H1 (cell line): ENCODE results near the gene SELENOV. TPM values are rescaled to one million over a fixed set of nuclear protein-coding genes. Genes with fewer than 3 reads are reported as not detected.

Experiments used
- CTCF ChIA-PET: fragments of 300-600 bp; sonication (Branson Sonifier 250); formaldehyde crosslinking; loops from one replicate; lab custom pipeline; 2021; ENCODE audit not compliant: partially characterized antibody; lab: Charles Lee
- POLR2A ChIA-PET: fragments of 300-600 bp; sonication (Branson Sonifier 250); formaldehyde crosslinking; loops from one replicate; lab custom pipeline; 2021; ENCODE audit warnings: inconsistent platforms; ENCODE audit not compliant: partially characterized antibody; lab: Charles Lee
- DNase-seq, 2 experiments: peaks; one replicate each; pipeline versions ENCODE4 v3.0.0 to v3.0.0-alpha.2; 2010 to 2022; ENCODE audit warnings: low spot score in 2 of 2, low read depth in 1 of 2, mixed read lengths in 1 of 2
- FAIRE-seq: peaks from 2 replicates; lab custom pipeline; 2011; peaks lifted over from hg19 to GRCh38; lab: Jason Lieb, UNC
- H2AFZ ChIP-seq: 2 replicates; pipeline ENCODE4 v1.8.1; 2012; ENCODE audit warnings: low read length, inconsistent platforms
- H2AK5ac ChIP-seq: 2 replicates; pipeline ENCODE4 v1.6.1; 2013; ENCODE audit warnings: low read depth, low read length
- H2BK120ac ChIP-seq: replicated peaks from 2 replicates; pipeline ENCODE3; 2013; ENCODE audit warnings: low read depth, low read length, inconsistent platforms
- H2BK12ac ChIP-seq: 2 replicates; pipeline ENCODE4 v1.6.1; 2013; ENCODE audit warnings: low read depth, low read length
- H2BK15ac ChIP-seq: 2 replicates; pipeline ENCODE4 v1.6.1; 2013; ENCODE audit warnings: low read length
- H2BK20ac ChIP-seq: 2 replicates; pipeline ENCODE4 v1.6.1; 2013; ENCODE audit warnings: low read length
- H2BK5ac ChIP-seq: 2 replicates; pipeline ENCODE4 v1.6.1; 2013; ENCODE audit warnings: low read depth, low read length
- H3K14ac ChIP-seq: 2 replicates; pipeline ENCODE4 v1.6.1; 2013; ENCODE audit warnings: inconsistent platforms; ENCODE audit not compliant: insufficient read length
- H3K18ac ChIP-seq: 2 replicates; pipeline ENCODE4 v1.6.1; 2013; ENCODE audit warnings: low read length; ENCODE audit errors: extremely low read depth
- H3K23ac ChIP-seq: 2 replicates; pipeline ENCODE4 v1.6.1; 2013; ENCODE audit warnings: inconsistent platforms; ENCODE audit not compliant: insufficient read length
- H3K23me2 ChIP-seq: 2 replicates; pipeline ENCODE4 v1.6.1; 2013; ENCODE audit warnings: low read depth, low read length
- H3K27ac ChIP-seq: 2 replicates; pipeline ENCODE4 v1.6.1; 2011; ENCODE audit warnings: low read depth, low read length, inconsistent platforms
- H3K27me3 ChIP-seq, 4 experiments: replicated peaks in 1 of 4; 1 replicate in 1 of 4; 2 replicates in 3 of 4; pipeline versions ENCODE4 v1.6.1 to v1.8.1; 2011 to 2013; ENCODE audit warnings: low read length in 3 of 4, mild to moderate bottlenecking in 3 of 4, inconsistent platforms in 2 of 4, mixed read lengths in 2 of 4, moderate library complexity in 1 of 4; ENCODE audit not compliant: control insufficient read depth in 3 of 4, insufficient read depth in 3 of 4; ENCODE audit errors: extremely low read depth in 1 of 4
- H3K36me3 ChIP-seq, 4 experiments: 2 replicates each; pipeline versions ENCODE4 v1.6.1 to v1.8.1; 2011 to 2013; ENCODE audit warnings: mild to moderate bottlenecking in 4 of 4, low read length in 3 of 4, moderate library complexity in 2 of 4, control low read depth in 1 of 4, inconsistent platforms in 1 of 4; ENCODE audit not compliant: insufficient read depth in 4 of 4, control insufficient read depth in 2 of 4
- H3K4ac ChIP-seq: replicated peaks from 2 replicates; pipeline ENCODE3; 2013; ENCODE audit warnings: low read length, low read depth, mixed read lengths, inconsistent platforms; ENCODE audit not compliant: insufficient read length
- H3K4me1 ChIP-seq, 4 experiments: replicated peaks in 1 of 4; 1 replicate in 1 of 4; 2 replicates in 3 of 4; pipeline versions ENCODE4 v1.6.1 to v1.8.1; 2011 to 2013; ENCODE audit warnings: low read length in 3 of 4, inconsistent platforms in 2 of 4, mixed read lengths in 1 of 4; ENCODE audit not compliant: insufficient read depth in 4 of 4, control insufficient read depth in 3 of 4
- H3K4me2 ChIP-seq, 2 experiments: 2 replicates each; pipeline versions ENCODE4 v1.6.1 to v1.8.1; 2011 to 2013; ENCODE audit warnings: low read depth in 2 of 2, low read length in 2 of 2, control low read depth in 1 of 2, inconsistent platforms in 1 of 2, mild to moderate bottlenecking in 1 of 2; ENCODE audit not compliant: insufficient read depth in 1 of 2
- H3K4me3 ChIP-seq, 4 experiments: fragments of 200-600, 300-600 bp in 1 of 4; sonication (generic), shearing (Covaris generic), sonication (Bioruptor Twin) in 1 of 4; 2 replicates each; pipeline versions ENCODE4 v1.5.1 to v1.8.1; 2011 to 2016; ENCODE audit warnings: low read length in 4 of 4, low read depth in 3 of 4, control low read depth in 2 of 4, inconsistent platforms in 2 of 4, mild to moderate bottlenecking in 2 of 4, mixed read lengths in 1 of 4, moderate library complexity in 1 of 4; ENCODE audit not compliant: insufficient read depth in 2 of 4; ENCODE audit errors: extremely low read depth in 1 of 4
- H3K56ac ChIP-seq: replicated peaks from 2 replicates; pipeline ENCODE3; 2013; ENCODE audit warnings: low read depth, mild to moderate bottlenecking, mixed read lengths, low read length, inconsistent platforms; ENCODE audit not compliant: insufficient read length
- H3K79me1 ChIP-seq: 2 replicates; pipeline ENCODE4 v1.6.1; 2013; ENCODE audit warnings: low read depth, low read length, control low read depth
- H3K79me2 ChIP-seq, 2 experiments: 2 replicates each; pipeline versions ENCODE4 v1.6.1 to v1.8.1; 2012 to 2013; ENCODE audit warnings: low read length in 2 of 2, mild to moderate bottlenecking in 2 of 2, inconsistent platforms in 1 of 2; ENCODE audit not compliant: insufficient read depth in 2 of 2, control insufficient read depth in 1 of 2
- H3K9ac ChIP-seq, 4 experiments: replicated peaks in 1 of 4; 1 replicate in 1 of 4; 2 replicates in 3 of 4; pipeline versions ENCODE4 v1.6.1 to v1.8.1; 2011 to 2013; ENCODE audit warnings: low read depth in 3 of 4, low read length in 3 of 4, control low read depth in 2 of 4, mild to moderate bottlenecking in 2 of 4, moderate library complexity in 2 of 4, inconsistent platforms in 1 of 4; ENCODE audit errors: extremely low read depth in 1 of 4
- H3K9me3 ChIP-seq, 2 experiments: 2 replicates each; pipeline versions ENCODE4 v1.6.1 to v1.8.1; 2012 to 2013; ENCODE audit warnings: mild to moderate bottlenecking in 2 of 2, moderate library complexity in 2 of 2, control low read depth in 1 of 2, inconsistent platforms in 1 of 2, low read depth in 1 of 2, low read length in 1 of 2, mixed read lengths in 1 of 2; ENCODE audit not compliant: insufficient read depth in 2 of 2
- H4K20me1 ChIP-seq, 2 experiments: replicated peaks in 1 of 2; 2 replicates each; pipeline versions ENCODE3 to v1.8.1; 2011 to 2013; ENCODE audit warnings: inconsistent platforms in 2 of 2, low read length in 2 of 2, mild to moderate bottlenecking in 1 of 2; ENCODE audit not compliant: insufficient read depth in 2 of 2, control insufficient read depth in 1 of 2
- H4K5ac ChIP-seq: 2 replicates; pipeline ENCODE4 v1.6.1; 2013; ENCODE audit warnings: low read length, low read depth, mixed read lengths, inconsistent platforms; ENCODE audit not compliant: insufficient read length
- H4K8ac ChIP-seq: 2 replicates; pipeline ENCODE4 v1.8.0; 2013; ENCODE audit warnings: mild to moderate bottlenecking, moderate library complexity, low read length, inconsistent platforms; ENCODE audit not compliant: insufficient read depth; ENCODE audit errors: extremely low read depth
- H4K91ac ChIP-seq: replicated peaks from 2 replicates; pipeline ENCODE3; 2013; ENCODE audit warnings: low read length, mixed read lengths, inconsistent platforms; ENCODE audit not compliant: insufficient read length
- CTBP2 ChIP-seq: IDR thresholded peaks from 2 replicates; pipeline ENCODE4 v1.7.0; 2011; ENCODE audit warnings: borderline replicate concordance, mild to moderate bottlenecking, moderate library complexity, mixed read lengths, low read length; ENCODE audit not compliant: insufficient read depth, insufficient read length
- HDAC2 ChIP-seq, 2 experiments: fragments of 300-600 bp in 1 of 2; sonication (generic) in 1 of 2; IDR thresholded peaks; 2 replicates each; pipeline ENCODE4 v1.6.1; 2011 to 2012; ENCODE audit warnings: low read depth in 2 of 2, low read length in 2 of 2, mild to moderate bottlenecking in 2 of 2, moderate library complexity in 2 of 2, borderline replicate concordance in 1 of 2, inconsistent platforms in 1 of 2
- JUND ChIP-seq: IDR thresholded peaks from 2 replicates; pipeline ENCODE4 v1.6.1; 2011; ENCODE audit warnings: mild to moderate bottlenecking, improper control_type of control experiment, low read length
- KDM1A ChIP-seq: fragments of 200-600, 300-600 bp; sonication (generic); IDR thresholded peaks from 2 replicates; pipeline ENCODE4 v1.7.1; 2016; ENCODE audit warnings: mild to moderate bottlenecking, low read length, borderline replicate concordance
- KDM4A ChIP-seq: IDR thresholded peaks from one replicate; pipeline ENCODE4 v1.7.1; 2012; ENCODE audit warnings: low read depth, mild to moderate bottlenecking, moderate library complexity, low read length, inconsistent platforms; ENCODE audit not compliant: severe bottlenecking
- MAFK ChIP-seq: IDR thresholded peaks from 2 replicates; pipeline ENCODE4 v1.6.1; 2012; ENCODE audit warnings: low read depth, mild to moderate bottlenecking, improper control_type of control experiment, low read length
- RFX5 ChIP-seq: IDR thresholded peaks from 2 replicates; pipeline ENCODE4 v1.6.1; 2011; ENCODE audit warnings: low read depth, low read length, improper control_type of control experiment, borderline replicate concordance
- SIX5 ChIP-seq: IDR thresholded peaks from 2 replicates; pipeline ENCODE4 v1.6.1; 2011; ENCODE audit warnings: mild to moderate bottlenecking, low read depth, low read length
- SP1 ChIP-seq: IDR thresholded peaks from 2 replicates; pipeline ENCODE4 v1.6.1; 2011; ENCODE audit warnings: low read depth, low read length
- SRF ChIP-seq: IDR thresholded peaks from 2 replicates; pipeline ENCODE4 v1.6.1; 2011; ENCODE audit warnings: mild to moderate bottlenecking, low read depth, low read length, moderate library complexity
- TAF7 ChIP-seq: optimal IDR thresholded peaks from 2 replicates; pipeline ENCODE3; 2011; ENCODE audit warnings: low read depth, mild to moderate bottlenecking, inconsistent platforms, low read length, moderate library complexity, borderline replicate concordance
- ZNF274 ChIP-seq: IDR thresholded peaks from 2 replicates; pipeline ENCODE4 v1.7.0; 2012; ENCODE audit warnings: low read length, borderline replicate concordance; ENCODE audit errors: extremely low read depth
- WGBS, 2 experiments: shearing (Covaris generic) in 1 of 2; methylation state at CpG; one replicate each; pipeline versions ENCODE4 v1.1.6 to v1.1.7; 2013 to 2015; ENCODE audit warnings: low lambda C conversion rate in 2 of 2, mixed read lengths in 2 of 2, inconsistent platforms in 1 of 2, low coverage in 1 of 2, missing lambda C conversion rate in 1 of 2; ENCODE audit not compliant: insufficient replicate concordance in 2 of 2, insufficient coverage in 1 of 2, insufficient read length in 1 of 2; ENCODE audit errors: extremely low coverage in 1 of 2, missing lambda C conversion rate in 1 of 2; 5-methylcytosine and 5-hydroxymethylcytosine counted together
- polyA plus RNA-seq, 7 experiments: library from polyadenylated mRNA; depleted of rRNA in 3 of 7; stranded (reverse) in 5 of 7; unstranded in 2 of 7; fragments of >200 nt in 5 of 7; fragments of 200-250 nt in 2 of 7; gene quantifications; 1 replicate in 5 of 7; 2 replicates in 1 of 7; 4 replicates in 1 of 7; pipeline versions ENCODE4 v1.2.1 to v1.2.3, GENCODE V29; 2011 to 2013; ENCODE audit warnings: missing spikeins in 2 of 7, mixed read lengths in 2 of 7
- total RNA-seq: library from RNA; stranded (reverse); fragmentation: NEBNext Ultra II Directional; extraction: Animal tissue kit (Norgen Biotek cat#: 25700); gene quantifications from 2 replicates; pipeline ENCODE4 v1.2.1, GENCODE V29; 2021
- TF ChIP-seq, protein P1 (sequence below): IDR thresholded peaks from 2 replicates; pipeline ENCODE4 v1.6.1; 2012; ENCODE audit warnings: inconsistent platforms

The SELENOV gene
- total and polyA plus RNA-seq, 2 of the 8 experiments (the other 6 are each of a cell fraction or from before 2014, with no cell fraction given): 8.4 to 10.7 TPM

DNA sequence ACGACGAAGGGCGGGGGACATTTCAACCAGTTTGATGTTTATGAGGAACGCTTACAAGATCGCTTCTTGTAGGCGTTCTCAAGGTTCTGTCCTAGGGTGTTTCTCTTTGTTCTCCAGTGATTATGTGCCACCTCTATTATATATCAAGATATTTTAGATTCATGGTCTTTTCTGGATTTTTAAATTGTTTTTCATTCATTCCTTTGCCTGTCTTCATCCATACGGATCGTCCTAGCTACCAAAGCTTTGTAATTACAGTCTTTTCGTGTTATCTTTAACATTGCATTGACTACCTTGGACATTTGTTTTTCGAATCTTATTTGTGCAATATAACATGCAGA, 25.4 kb downstream of the SELENOV start:
- 34% methylated on average over 10 of the region's 10 CpGs; no CpG with 5 or more reads in 1 of the 2 experiments for WGBS, 2 experiments
- Histone ChIP-seq H3K56ac (no peak overlapping the region), H3K14ac (no peak overlapping the region), H4K8ac (no peak overlapping the region), H3K79me1 (no peaks in the 10 kb centered on the region), H4K91ac (no peak overlapping the region), H3K23me2 (peaks cover 2% of the 10 kb centered on the region), H2BK20ac (no peak overlapping the region), H2AFZ (0 out of 2 replicates have a peak overlapping the region, but pooled peaks have one; percentile 9), H3K36me3 (no peaks in the 10 kb centered on the region), H2BK15ac (no peak overlapping the region), H3K79me2 (peaks cover 0 to 14% of the 10 kb centered on the region in 2 experiments; a peak in 2 of 4 replicates), H3K27ac (no peak overlapping the region), H3K4ac (no peak overlapping the region), H3K4me1 (peaks cover 0 to 4% (median under 1%) of the 10 kb centered on the region in 4 experiments; a peak in 3 of 7 replicates), H2AK5ac (no peak overlapping the region), H2BK12ac (no peak overlapping the region), H3K18ac (no peak overlapping the region), H3K9ac (no peak overlapping the region), H2BK5ac (no peak overlapping the region), H3K4me2 (0 out of 4 replicates have a peak overlapping the region, but pooled peaks of 1 of the 2 experiments have one; percentile 78), H3K9me3 (no peaks in the 10 kb centered on the region), H2BK120ac (no peak overlapping the region), H3K27me3 (no peaks in the 10 kb centered on the region), H4K20me1 (no peaks in the 10 kb centered on the region), H3K4me3 (peak overlapping the region in 3 of 4 experiments; percentile 91 to 94 (median 93); a peak in 6 of 8 replicates), H4K5ac (no peak overlapping the region), H3K23ac (no peak overlapping the region)
- ChIA-PET POLR2A (interaction anchor here (1.5 to 2.1 kb wide), 3 partner anchors 8 to 104 kb away, joined by 3 to 13 read pairs (median 8); partner anchors contain the start of genes RPS16 and SELENOV), CTCF (interaction anchor here (0.7 to 3.6 kb wide), 11 partner anchors 8 to 873 kb away, joined by 3 to 15 read pairs (median 3); partner anchors contain the start of genes EID2B, LGALS13 and PRX)
- no peak for FAIRE-seq
- DNase-seq: no peak
- TF ChIP-seq SP1 (no peak), KDM4A (no peak), JUND (no peak), TAF7 (no peak), MAFK (no peak), KDM1A (no peak), ZNF274 (no peak), HDAC2 (IDR thresholded peaks at IDR 0.05; ENCODE audit: borderline replicate concordance in 1 of 2, low read depth in 2 of 2, low read length in 2 of 2) (no peak), SRF (no peak), CTBP2 (no peak), RFX5 (no peak), SIX5 (no peak)
- TF ChIP-seq, protein P1, sequence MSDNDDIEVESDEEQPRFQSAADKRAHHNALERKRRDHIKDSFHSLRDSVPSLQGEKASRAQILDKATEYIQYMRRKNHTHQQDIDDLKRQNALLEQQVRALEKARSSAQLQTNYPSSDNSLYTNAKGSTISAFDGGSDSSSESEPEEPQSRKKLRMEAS: no peak
